AG09309 (cell line): ENCODE data around the gene VWA2.

Experiments used
- DNase-seq: peaks from one replicate; pipeline ENCODE4 v3.0.0-alpha.2; 2010; ENCODE audit warnings: low read depth
- H3K4me3 ChIP-seq: 2 replicates; pipeline ENCODE4 v1.5.1; 2011; ENCODE audit warnings: mild to moderate bottlenecking, low read depth, low read length, moderate library complexity; ENCODE audit not compliant: control insufficient read depth
- CTCF ChIP-seq: IDR thresholded peaks from 2 replicates; pipeline ENCODE4 v1.5.1; 2011; ENCODE audit warnings: mild to moderate bottlenecking, low read depth, low read length, inconsistent platforms; ENCODE audit not compliant: insufficient read depth, control insufficient read depth; ENCODE audit errors: missing control alignments

The VWA2 gene

GRCh38 chr10:114244126-114244525, 5.1 kb downstream of the VWA2 start:
- no peak for DNase-seq
- H3K4me3 ChIP-seq, result no peak overlapping the region
- TF ChIP-seq CTCF, result no peak

- no peak overlapping the region for H3K4me3 ChIP-seq
- no peak for DNase-seq
- TF ChIP-seq CTCF, result no peak
Measured at GRCh38 chr10:114245121-114245791, 6.2 kb downstream of the VWA2 start.

- DNase-seq, result no peak
- TF ChIP-seq CTCF, result no peak
- H3K4me3 ChIP-seq, result no peak overlapping the region
Measured at GRCh38 chr10:114246679-114247305, 7.7 kb downstream of the VWA2 start.

- no peak for TF ChIP-seq CTCF
- H3K4me3 ChIP-seq, result no peak overlapping the region
- no peak for DNase-seq
Measured at GRCh38 chr10:114250236-114250635, 11.2 kb downstream of the VWA2 start.

- no peak for DNase-seq
- no peak overlapping the region for H3K4me3 ChIP-seq
- no peak for TF ChIP-seq CTCF
Measured at GRCh38 chr10:114250716-114251115, 11.7 kb downstream of the VWA2 start.

- DNase-seq, result no peak
- H3K4me3 ChIP-seq, result no peak overlapping the region
- TF ChIP-seq CTCF, result no peak
Measured at GRCh38 chr10:114252092-114252491, 13.0 kb downstream of the VWA2 start.
